Parathyroid adenoma (tissue), 2 donors: ENCODE results near the gene RHOBTB1.

Experiments
- H2AFZ ChIP-seq: fragments of 300-600 bp; sonication (generic); one replicate; pipeline ENCODE4 v1.7.0; 2017; ENCODE audit warnings: antibody characterized with exemption, mild to moderate bottlenecking
- H3K27ac ChIP-seq: fragments of 300-600 bp; sonication (generic); one replicate; pipeline ENCODE4 v1.7.0; 2017
- H3K27me3 ChIP-seq: fragments of 300-600 bp; sonication (generic); one replicate; pipeline ENCODE4 v1.7.0; 2017; ENCODE audit warnings: low read length; ENCODE audit not compliant: control insufficient read depth, insufficient read depth
- H3K36me3 ChIP-seq: fragments of 300-600 bp; sonication (generic); one replicate; pipeline ENCODE4 v1.7.0; 2017; ENCODE audit warnings: low read length; ENCODE audit not compliant: control insufficient read depth, insufficient read depth
- H3K4me1 ChIP-seq: fragments of 300-600 bp; sonication (generic); one replicate; pipeline ENCODE4 v1.7.0; 2017; ENCODE audit warnings: control low read depth
- H3K4me2 ChIP-seq: fragments of 300-600 bp; sonication (generic); one replicate; pipeline ENCODE4 v1.7.0; 2017; ENCODE audit warnings: low read length
- H3K4me3 ChIP-seq: fragments of 300-600 bp; sonication (generic); one replicate; pipeline ENCODE4 v1.7.0; 2017; ENCODE audit warnings: low read depth, low read length
- H3K79me2 ChIP-seq: fragments of 300-600 bp; sonication (generic); one replicate; pipeline ENCODE4 v1.7.0; 2017; ENCODE audit warnings: control low read depth
- H3K9ac ChIP-seq: fragments of 300-600 bp; sonication (generic); one replicate; pipeline ENCODE4 v1.7.0; 2017; ENCODE audit warnings: mild to moderate bottlenecking
- H3K9me3 ChIP-seq: fragments of 300-600 bp; sonication (generic); one replicate; pipeline ENCODE4 v1.7.0; 2017; ENCODE audit warnings: low read length; ENCODE audit not compliant: control insufficient read depth
- CTCF ChIP-seq: fragments of 300-600 bp; sonication (generic); IDR thresholded peaks from one replicate; pipeline ENCODE4 v1.7.0; 2017; ENCODE audit warnings: antibody characterized with exemption, mild to moderate bottlenecking
- donor health status: primary hyperparathyroidism.

RHOBTB1 gene

GRCh38 chr10:60937784-60938654, 6.0 kb downstream of the RHOBTB1 start:
- Histone ChIP-seq H3K36me3 (no peaks in the 10 kb centered on the region), H3K27me3 (no peaks in the 10 kb centered on the region), H3K79me2 (no peaks in the 10 kb centered on the region), H3K9me3 (no peaks in the 10 kb centered on the region), H3K4me3 (no peak overlapping the region), H3K4me2 (no peak overlapping the region), H3K4me1 (peaks cover 7% of the 10 kb centered on the region), H2AFZ (no peak overlapping the region), H3K27ac (peak overlapping the region; percentile 18), H3K9ac (no peak overlapping the region)
- TF ChIP-seq CTCF, result no peak

DNA sequence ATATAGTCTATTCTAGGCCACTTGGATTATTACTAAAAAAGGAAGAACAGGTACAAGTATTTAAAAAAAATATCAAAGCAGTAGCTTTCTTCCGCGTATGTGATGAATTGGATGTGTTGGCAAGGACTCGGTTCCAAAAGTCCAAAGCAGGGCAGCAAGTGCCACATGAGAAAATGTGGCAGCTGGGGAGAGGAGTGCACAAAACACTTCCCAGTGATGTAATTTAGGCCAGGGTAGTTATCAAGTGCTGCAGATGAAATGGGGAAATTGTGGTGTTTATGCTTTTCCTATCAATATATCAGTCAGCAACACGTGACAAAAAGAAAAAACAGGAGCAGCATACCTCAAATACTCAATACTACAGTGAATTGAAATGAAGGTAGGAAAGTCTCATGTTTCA, 7.0 kb downstream of the RHOBTB1 start:
- Histone ChIP-seq H3K9ac (no peak overlapping the region), H3K36me3 (no peaks in the 10 kb centered on the region), H3K9me3 (no peaks in the 10 kb centered on the region), H3K4me2 (no peak overlapping the region), H3K4me3 (no peak overlapping the region), H3K27me3 (no peaks in the 10 kb centered on the region), H3K27ac (no peak overlapping the region), H3K4me1 (peaks cover 7% of the 10 kb centered on the region), H3K79me2 (no peaks in the 10 kb centered on the region), H2AFZ (no peak overlapping the region)
- no peak for TF ChIP-seq CTCF

DNA sequence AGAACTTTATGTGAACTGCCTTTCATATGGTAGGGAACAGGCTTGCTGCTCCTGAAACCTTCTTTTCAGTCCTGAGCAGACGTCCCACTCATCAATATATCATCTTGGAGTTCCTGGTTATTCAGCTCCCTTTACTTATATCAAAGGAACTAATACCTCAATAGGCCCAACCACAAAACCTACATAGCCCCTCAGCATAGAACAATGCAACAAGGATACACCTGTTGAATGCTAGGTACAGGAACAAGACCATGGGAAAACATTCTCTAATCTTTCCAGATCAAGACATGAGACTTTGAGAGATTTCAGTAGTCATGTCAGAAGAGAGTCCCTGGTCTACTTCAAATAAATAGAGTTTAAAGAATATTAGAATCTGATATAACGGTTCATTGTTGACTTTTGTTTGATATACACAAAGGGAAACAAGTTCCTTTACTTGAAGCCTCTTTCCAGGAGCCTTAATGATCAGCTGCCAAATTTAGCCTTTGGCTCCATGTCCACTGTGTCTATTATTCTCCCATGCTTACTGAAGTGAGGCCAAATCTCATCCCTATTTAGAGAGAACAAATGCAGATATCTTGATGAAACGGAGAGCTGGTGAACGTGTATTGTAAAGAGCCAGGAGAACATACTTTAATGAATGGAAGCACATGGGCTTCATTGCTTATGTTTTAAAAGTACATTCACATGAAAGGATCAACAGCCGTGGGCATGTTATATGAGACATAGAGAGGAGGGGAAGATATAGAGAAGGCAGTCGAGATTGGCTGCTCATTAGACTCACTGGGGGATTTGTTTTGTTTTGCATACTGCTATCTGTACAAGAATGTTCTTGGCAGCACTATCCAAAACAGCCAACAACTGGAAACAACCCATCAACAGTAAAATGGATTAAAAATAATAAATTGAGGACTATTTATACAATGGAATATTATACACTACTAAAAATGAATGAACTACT, 9.5 kb downstream of the RHOBTB1 start:
- H3K9ac ChIP-seq, result no peak overlapping the region
- H3K27ac ChIP-seq, result no peak overlapping the region
- H3K4me2 ChIP-seq, result no peak overlapping the region
- H3K27me3 ChIP-seq, result no peaks in the 10 kb centered on the region
- H3K4me3 ChIP-seq, result no peak overlapping the region
- H3K9me3 ChIP-seq, result no peaks in the 10 kb centered on the region
- H3K4me1 ChIP-seq, result peaks cover 7% of the 10 kb centered on the region
- no peaks in the 10 kb centered on the region for H3K36me3 ChIP-seq
- no peak for TF ChIP-seq CTCF
- H3K79me2 ChIP-seq, result no peaks in the 10 kb centered on the region
- H2AFZ ChIP-seq, result no peak overlapping the region

DNA sequence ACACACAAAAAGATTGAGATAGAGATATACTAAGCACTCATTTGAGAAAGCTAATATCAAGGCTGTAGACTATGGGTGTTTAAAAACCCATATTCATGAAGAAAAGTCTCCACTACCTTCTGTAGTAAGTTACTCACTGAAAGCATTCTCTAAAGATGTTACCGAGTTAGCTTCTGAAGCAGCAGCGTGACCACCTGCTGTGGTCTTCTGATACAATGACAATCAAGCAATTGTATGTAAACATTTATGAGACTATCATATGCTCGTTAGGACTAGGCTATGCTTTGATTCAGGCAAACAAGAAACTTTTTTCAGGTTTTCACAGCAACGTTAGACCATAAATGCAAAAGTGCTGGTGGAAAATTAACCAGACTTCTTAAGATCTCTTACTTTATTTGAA, 11.2 kb downstream of the RHOBTB1 start:
- H3K27ac ChIP-seq, result no peak overlapping the region

More for the DNA sequence above, 11.2 kb downstream of the RHOBTB1 start:
- no peak overlapping the region for H3K9ac ChIP-seq
- no peaks in the 10 kb centered on the region for H3K79me2 ChIP-seq
- no peak for TF ChIP-seq CTCF
- H2AFZ ChIP-seq, result no peak overlapping the region
- H3K4me1 ChIP-seq, result peaks cover under 1% of the 10 kb centered on the region
- no peak overlapping the region for H3K4me3 ChIP-seq
- no peaks in the 10 kb centered on the region for H3K27me3 ChIP-seq
- no peaks in the 10 kb centered on the region for H3K36me3 ChIP-seq
- no peak overlapping the region for H3K4me2 ChIP-seq
- no peaks in the 10 kb centered on the region for H3K9me3 ChIP-seq
